Measurements from ENCODE around the gene CARD16. TPM values are rescaled to one million over a fixed set of nuclear protein-coding genes. Genes with fewer than 3 reads are reported as not detected.

The CARD16 gene
- total RNA-seq, 1 donor from 2014 or later: not detected

DNA sequence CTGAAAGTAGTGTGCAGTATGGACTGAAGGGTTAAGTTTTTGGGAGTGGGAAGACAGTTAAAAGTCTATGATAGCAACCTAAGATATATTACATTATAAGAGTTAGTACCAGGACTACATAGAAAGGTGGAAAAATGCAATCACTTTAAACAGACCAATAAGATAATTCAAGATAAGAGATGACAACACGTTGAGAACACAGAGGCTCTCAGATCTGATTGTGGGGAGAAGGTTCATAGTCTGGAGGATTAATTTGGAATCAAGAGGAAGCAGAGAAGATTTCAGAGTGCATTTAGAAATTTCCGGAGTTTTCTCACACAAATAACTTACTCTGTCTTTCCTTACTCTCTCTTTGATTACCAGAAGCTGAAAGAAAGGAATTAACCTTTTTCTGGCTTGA lies 22.6 kb downstream of the CARD16 start:
- no peaks in the 10 kb centered on the region for H3K36me3 ChIP-seq (ENCODE audit: control insufficient read depth, insufficient read depth, low read length)
- no peak for TF ChIP-seq CTCF (IDR thresholded peaks at IDR 0.05; ENCODE audit: insufficient read depth, low read length, poor library complexity, severe bottlenecking)
- no peak for DNase-seq (ENCODE audit: low read depth)
- H3K27me3 ChIP-seq (ENCODE audit: control insufficient read depth, insufficient read depth, low read length): no peaks in the 10 kb centered on the region
- H3K4me3 ChIP-seq (ENCODE audit: low read depth, low read length): no peak overlapping the region

- Histone ChIP-seq H3K4me3 (ENCODE audit: low read depth, low read length) (no peak overlapping the region), H3K27me3 (ENCODE audit: control insufficient read depth, insufficient read depth, low read length) (no peaks in the 10 kb centered on the region), H3K36me3 (ENCODE audit: control insufficient read depth, insufficient read depth, low read length) (no peaks in the 10 kb centered on the region)
- no peak for DNase-seq (ENCODE audit: low read depth)
- TF ChIP-seq CTCF (IDR thresholded peaks at IDR 0.05; ENCODE audit: insufficient read depth, low read length, poor library complexity, severe bottlenecking): no peak
Measured at GRCh38 chr11:105007463-105007862, 37.7 kb downstream of the CARD16 start.

GRCh38 chr11:105005451-105005845 lies 39.7 kb downstream of the CARD16 start:
- TF ChIP-seq CTCF (IDR thresholded peaks at IDR 0.05; ENCODE audit: insufficient read depth, low read length, poor library complexity, severe bottlenecking): no peak
- no peaks in the 10 kb centered on the region for H3K36me3 ChIP-seq (ENCODE audit: control insufficient read depth, insufficient read depth, low read length)
- no peak overlapping the region for H3K4me3 ChIP-seq (ENCODE audit: low read depth, low read length)
- H3K27me3 ChIP-seq (ENCODE audit: control insufficient read depth, insufficient read depth, low read length): no peaks in the 10 kb centered on the region
- no peak for DNase-seq (ENCODE audit: low read depth)

DNA sequence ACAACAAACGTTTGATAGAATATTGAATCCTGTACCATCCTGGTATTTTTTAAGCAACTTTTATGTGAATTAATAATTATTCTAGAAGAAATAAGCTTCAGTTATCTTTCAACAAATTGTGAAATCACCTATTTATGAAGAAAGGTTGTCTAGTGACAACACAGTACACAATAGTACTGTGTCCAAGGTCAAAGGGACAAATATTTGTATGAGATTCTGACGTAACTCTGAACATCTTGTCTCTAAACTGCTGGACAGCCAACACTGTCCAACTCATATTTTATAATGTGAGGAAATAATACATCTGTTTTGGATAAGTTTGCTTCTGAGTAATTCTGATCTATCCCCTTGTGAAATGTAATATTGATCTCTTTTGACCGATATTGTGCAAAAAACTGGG lies 41.1 kb downstream of the CARD16 start:
- Histone ChIP-seq H3K36me3 (ENCODE audit: control insufficient read depth, insufficient read depth, low read length) (no peaks in the 10 kb centered on the region), H3K27me3 (ENCODE audit: control insufficient read depth, insufficient read depth, low read length) (no peaks in the 10 kb centered on the region), H3K4me3 (ENCODE audit: low read depth, low read length) (no peak overlapping the region)
- no peak for TF ChIP-seq CTCF (IDR thresholded peaks at IDR 0.05; ENCODE audit: insufficient read depth, low read length, poor library complexity, severe bottlenecking)
- no peak for DNase-seq (ENCODE audit: low read depth)

DNA sequence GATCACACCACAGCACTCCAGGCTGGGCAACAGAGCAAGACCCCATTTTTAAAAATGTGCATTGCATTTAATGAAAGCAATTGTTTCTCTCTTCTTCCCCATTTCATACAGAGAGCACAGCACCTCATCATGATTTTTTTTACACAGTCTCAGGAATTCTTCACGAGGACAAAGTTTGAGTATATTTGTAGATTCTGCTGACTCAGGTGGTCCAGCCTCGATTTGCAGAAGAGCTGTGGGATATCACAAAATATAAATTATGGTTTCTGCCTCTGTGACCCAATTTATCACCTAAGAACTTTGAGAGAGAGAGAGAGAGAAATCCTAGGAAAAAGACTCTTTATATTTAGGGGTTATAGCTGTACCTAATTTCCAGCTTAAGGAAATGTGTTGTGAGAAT lies 42.0 kb downstream of the CARD16 start:
- no peak overlapping the region for H3K4me3 ChIP-seq (ENCODE audit: low read depth, low read length)
- TF ChIP-seq CTCF (IDR thresholded peaks at IDR 0.05; ENCODE audit: insufficient read depth, low read length, poor library complexity, severe bottlenecking): no peak
- DNase-seq (ENCODE audit: low read depth): no peak
- no peaks in the 10 kb centered on the region for H3K27me3 ChIP-seq (ENCODE audit: control insufficient read depth, insufficient read depth, low read length)
- H3K36me3 ChIP-seq (ENCODE audit: control insufficient read depth, insufficient read depth, low read length): no peaks in the 10 kb centered on the region

GRCh38 chr11:105000797-105001196 lies 44.3 kb downstream of the CARD16 start:
- TF ChIP-seq CTCF (IDR thresholded peaks at IDR 0.05; ENCODE audit: insufficient read depth, low read length, poor library complexity, severe bottlenecking): peak; percentile 47
- DNase-seq (ENCODE audit: low read depth): no peak
- no peaks in the 10 kb centered on the region for H3K27me3 ChIP-seq (ENCODE audit: control insufficient read depth, insufficient read depth, low read length)
- no peak overlapping the region for H3K4me3 ChIP-seq (ENCODE audit: low read depth, low read length)
- H3K36me3 ChIP-seq (ENCODE audit: control insufficient read depth, insufficient read depth, low read length): no peaks in the 10 kb centered on the region
